Glutamatergic neuron (in vitro differentiated cells): ENCODE data around the gene MGA. TPM values are rescaled to one million over a fixed set of nuclear protein-coding genes. Genes with fewer than 3 reads are reported as not detected.

ENCODE experiments used
- DNase-seq: peaks from one replicate; pipeline ENCODE4 v3.0.0; 2022
- H3K27ac Mint-ChIP-seq: one replicate; pipeline ENCODE4 v1.8.0; 2020; ENCODE audit warnings: mild to moderate bottlenecking, mixed read lengths, inconsistent platforms; ENCODE audit not compliant: unreplicated experiment
- H3K27me3 Mint-ChIP-seq: one replicate; pipeline ENCODE4 v1.8.0; 2020; ENCODE audit warnings: mild to moderate bottlenecking, moderate library complexity, mixed read lengths, inconsistent platforms; ENCODE audit not compliant: unreplicated experiment
- H3K36me3 Mint-ChIP-seq: one replicate; pipeline ENCODE4 v1.8.0; 2020; ENCODE audit warnings: mild to moderate bottlenecking, mixed read lengths, inconsistent platforms; ENCODE audit not compliant: unreplicated experiment
- H3K4me1 Mint-ChIP-seq: one replicate; pipeline ENCODE4 v1.8.0; 2020; ENCODE audit warnings: mild to moderate bottlenecking, low read depth, mixed read lengths, inconsistent platforms; ENCODE audit not compliant: unreplicated experiment
- H3K4me3 Mint-ChIP-seq: one replicate; pipeline ENCODE4 v1.8.0; 2020; ENCODE audit warnings: mild to moderate bottlenecking, mixed read lengths, inconsistent platforms; ENCODE audit not compliant: unreplicated experiment
- H3K9me3 Mint-ChIP-seq: one replicate; pipeline ENCODE4 v1.8.0; 2020; ENCODE audit warnings: mild to moderate bottlenecking, moderate library complexity, mixed read lengths, inconsistent platforms; ENCODE audit not compliant: unreplicated experiment
- CTCF ChIP-seq: fragments of 200-600 bp; sonication (generic); IDR thresholded peaks from one replicate; pipeline ENCODE4 v1.5.0; 2021; ENCODE audit not compliant: partially characterized antibody, unreplicated experiment
- total RNA-seq: library from RNA; stranded (reverse); fragmentation: NEBNext Ultra II Directional; extraction: Animal tissue kit (Norgen Biotek cat#: 25700); gene quantifications from one replicate; pipeline ENCODE4 v1.2.1, GENCODE V29; 2021; ENCODE audit not compliant: unreplicated experiment

Gene MGA
- total RNA-seq, 1 donor from 2014 or later: 68.9 TPM

GRCh38 chr15:41817327-41817726 is 157.1 kb downstream of the MGA start:
- Mint-ChIP-seq H3K27me3 (peaks cover 5% of the 10 kb centered on the region), H3K9me3 (peaks cover 4% of the 10 kb centered on the region), H3K36me3 (no peaks in the 10 kb centered on the region), H3K4me1 (peaks cover 2% of the 10 kb centered on the region), H3K4me3 (no peak overlapping the region), H3K27ac (no peak overlapping the region)
- no peak for TF ChIP-seq CTCF
- DNase-seq: no peak

GRCh38 chr15:41817781-41818180 is 157.6 kb downstream of the MGA start:
- no peak overlapping the region for H3K27ac Mint-ChIP-seq
- peaks cover 2% of the 10 kb centered on the region for H3K4me1 Mint-ChIP-seq
- DNase-seq: no peak
- peaks cover 5% of the 10 kb centered on the region for H3K27me3 Mint-ChIP-seq
- no peak overlapping the region for H3K4me3 Mint-ChIP-seq
- no peak for TF ChIP-seq CTCF
- H3K9me3 Mint-ChIP-seq: peaks cover 4% of the 10 kb centered on the region
- H3K36me3 Mint-ChIP-seq: no peaks in the 10 kb centered on the region

GRCh38 chr15:41819455-41820050 is 159.3 kb downstream of the MGA start:
- no peak for TF ChIP-seq CTCF
- Mint-ChIP-seq H3K9me3 (peaks cover 4% of the 10 kb centered on the region), H3K4me1 (peaks cover 2% of the 10 kb centered on the region), H3K4me3 (no peak overlapping the region), H3K36me3 (no peaks in the 10 kb centered on the region), H3K27me3 (peaks cover 5% of the 10 kb centered on the region), H3K27ac (no peak overlapping the region)
- no peak for DNase-seq

- Mint-ChIP-seq H3K9me3 (peaks cover 4% of the 10 kb centered on the region), H3K4me3 (no peak overlapping the region)
- TF ChIP-seq CTCF: no peak
Measured at GRCh38 chr15:41820791-41821423, 160.7 kb downstream of the MGA start.

DNA sequence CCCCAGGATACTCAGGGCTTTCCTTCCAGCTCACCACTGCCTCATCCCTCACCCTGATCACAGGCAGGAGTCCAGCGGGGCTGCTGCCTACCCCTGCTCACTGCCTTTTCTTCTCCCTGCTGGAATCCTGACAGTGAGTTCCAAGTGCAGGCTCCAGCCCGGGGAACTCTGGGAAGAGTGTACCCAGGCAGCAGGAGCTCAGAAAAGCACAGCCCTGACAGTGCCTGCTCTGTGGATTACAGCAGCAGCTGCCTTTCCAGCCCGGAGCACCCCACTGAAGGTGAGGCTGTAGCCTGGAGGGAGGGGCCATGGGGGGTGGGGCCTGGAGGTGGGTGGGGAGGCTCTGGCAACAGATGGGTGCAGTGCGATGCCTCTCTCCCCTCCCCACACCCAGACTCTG is 161.6 kb downstream of the MGA start:
- Mint-ChIP-seq H3K27me3 (peaks cover 9% of the 10 kb centered on the region), H3K36me3 (no peaks in the 10 kb centered on the region), H3K27ac (no peak overlapping the region), H3K4me3 (no peak overlapping the region), H3K9me3 (peaks cover 7% of the 10 kb centered on the region), H3K4me1 (peaks cover 2% of the 10 kb centered on the region)
- no peak for TF ChIP-seq CTCF
- no peak for DNase-seq

More at GRCh38 chr15:41820791-41821423, 160.7 kb downstream of the MGA start:
- no peak overlapping the region for H3K27ac Mint-ChIP-seq
- DNase-seq: no peak
- H3K4me1 Mint-ChIP-seq: peaks cover 2% of the 10 kb centered on the region
- H3K27me3 Mint-ChIP-seq: peaks cover 5% of the 10 kb centered on the region
- H3K36me3 Mint-ChIP-seq: no peaks in the 10 kb centered on the region
